Panc1 (cell line): ENCODE measurements around the gene NSUN6. TPM values are rescaled to one million over a fixed set of nuclear protein-coding genes. Genes with fewer than 3 reads are reported as not detected.
"Not testable (repeated sequence)": the region's sequence is repeated elsewhere in the genome, so short reads cannot be mapped to it uniquely, and the experiment has no call there.

Experiments
- ATAC-seq: fragments of 200-7000 bp; cut with Tn5 transposase; 2 replicates; pipeline ENCODE4 v1.9.1; 2020; ENCODE audit warnings: mild to moderate bottlenecking, moderate library complexity
- BruUV-seq: library from RNA; stranded (reverse); fragments of 400-500 nt; replicated peaks from 2 replicates; lab custom pipeline; 2021; lab: Mats Ljungman, UMichigan
- CTCF ChIA-PET: fragments of 300-600 bp; sonication (Branson Sonifier 250); formaldehyde crosslinking; loops from one replicate; lab custom pipeline; 2022; ENCODE audit warnings: antibody characterized with exemption; lab: Charles Lee
- POLR2A ChIA-PET: fragments of 300-600 bp; sonication (Branson Sonifier 250); formaldehyde crosslinking; loops from one replicate; lab custom pipeline; 2022; ENCODE audit warnings: antibody characterized with exemption; lab: Charles Lee
- DNase-seq: peaks from one replicate; pipeline ENCODE4 v3.0.0-alpha.2; 2010; ENCODE audit warnings: low read depth, low spot score
- H3K27ac ChIP-seq: 2 replicates; pipeline ENCODE4 v1.5.1; 2011; ENCODE audit warnings: mild to moderate bottlenecking, low read length, inconsistent platforms
- H3K27me3 ChIP-seq: fragments of 200-500 bp; sonication (Bioruptor generic); 2 replicates; pipeline ENCODE4 v1.6.0; 2014; ENCODE audit warnings: low read length, inconsistent platforms; ENCODE audit not compliant: control insufficient read depth, insufficient read depth
- H3K36me3 ChIP-seq: fragments of 200-500 bp; sonication (Bioruptor generic); 2 replicates; pipeline ENCODE4 v1.5.1; 2014; ENCODE audit warnings: inconsistent platforms, mild to moderate bottlenecking, low read length, moderate library complexity; ENCODE audit not compliant: control insufficient read depth, insufficient read depth
- H3K4me1 ChIP-seq: 2 replicates; pipeline ENCODE4 v1.5.1; 2011; ENCODE audit warnings: inconsistent platforms, mild to moderate bottlenecking, low read length, moderate library complexity; ENCODE audit not compliant: control insufficient read depth, insufficient read depth
- H3K4me3 ChIP-seq, 2 experiments: 2 replicates each; pipeline ENCODE4 v1.5.1; 2011 to 2012; ENCODE audit warnings: low read depth in 2 of 2, low read length in 2 of 2, mild to moderate bottlenecking in 2 of 2, inconsistent platforms in 1 of 2, moderate library complexity in 1 of 2
- H3K9me3 ChIP-seq: fragments of 200-500 bp; sonication (Bioruptor generic); 2 replicates; pipeline ENCODE4 v1.5.1; 2014; ENCODE audit warnings: low read depth, mild to moderate bottlenecking, inconsistent platforms, low read length, moderate library complexity; ENCODE audit not compliant: control insufficient read depth, insufficient read depth
- POLR2AphosphoS5 ChIP-seq: IDR thresholded peaks from 2 replicates; pipeline ENCODE4 v1.6.1; 2012; ENCODE audit warnings: mild to moderate bottlenecking, low read depth, low read length, moderate library complexity
- SIN3A ChIP-seq: IDR thresholded peaks from 2 replicates; pipeline ENCODE4 v1.6.1; 2012; ENCODE audit warnings: low read depth, mild to moderate bottlenecking, low read length, moderate library complexity, borderline replicate concordance; ENCODE audit not compliant: insufficient read depth
- TCF7L2 ChIP-seq: IDR thresholded peaks from 2 replicates; pipeline ENCODE4 v1.6.1; 2011; ENCODE audit warnings: mild to moderate bottlenecking, low read depth, low read length, inconsistent platforms
- in situ Hi-C: cut with HindIII; loops from 2 replicates; pipeline ENCODE4 v1.10.0; 2016; ENCODE audit warnings: low sequenced_read_pairs, low pct_unique_long_range_greater_than_20kb
- intact Hi-C: fragments of 100-400 bp; cut with micrococcal nuclease; formaldehyde crosslinking; loops from one replicate; pipeline ENCODE4 v1.10.0; 2022; ENCODE audit not compliant: unreplicated experiment
- total RNA-seq: library from RNA; stranded (reverse); gene quantifications from one replicate; pipeline ENCODE4 v1.2.1, GENCODE V29; 2021; ENCODE audit not compliant: unreplicated experiment
- TF ChIP-seq, protein P1 (sequence below): fragments of 450-650 bp; IDR thresholded peaks from 2 replicates; pipeline ENCODE4 v1.5.1; 2017; ENCODE audit warnings: mild to moderate bottlenecking
- TF ChIP-seq, protein P2 (sequence below), 2 experiments: IDR thresholded peaks; 2 replicates each; pipeline ENCODE4 v1.6.1; 2011 to 2012; ENCODE audit warnings: low read depth in 2 of 2, control low read depth in 1 of 2, low read length in 1 of 2, mild to moderate bottlenecking in 1 of 2, moderate library complexity in 1 of 2; ENCODE audit not compliant: insufficient read depth in 1 of 2

The NSUN6 gene
- total RNA-seq, 1 experiment from 2014 or later: 4.3 TPM

DNA sequence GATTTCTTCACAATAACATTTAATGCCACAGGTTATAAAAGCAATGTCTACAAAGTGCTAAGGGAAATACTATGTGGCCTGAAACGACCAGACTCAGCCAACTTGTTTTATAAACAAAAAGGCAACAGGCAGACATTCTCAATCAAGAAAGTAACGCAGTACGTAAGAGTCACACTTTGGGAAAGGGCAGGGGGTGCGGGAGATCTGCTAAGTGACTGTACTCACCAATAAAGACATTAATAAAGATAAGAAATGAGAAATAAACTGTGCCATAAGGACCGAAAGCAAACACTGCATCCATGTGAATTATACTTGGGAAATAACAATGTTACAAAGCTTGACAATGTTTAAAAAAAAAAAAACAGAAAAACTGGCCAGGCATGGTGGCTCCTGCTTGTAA is 25.5 kb downstream of the NSUN6 start:
- H3K36me3 ChIP-seq: no peaks in the 10 kb centered on the region
- no TSS peak for BruUV-seq
- no peaks in the 10 kb centered on the region for H3K9me3 ChIP-seq
- POLR2A ChIA-PET: interaction anchor here (0.6 kb wide), 1 partner anchor 247 kb away, joined by 3 read pairs; no protein-coding TSS in a partner anchor
- H3K4me1 ChIP-seq: no peaks in the 10 kb centered on the region
- TF ChIP-seq TCF7L2 (no peak), POLR2AphosphoS5 (no peak), SIN3A (no peak)
- TF ChIP-seq, protein P1, sequence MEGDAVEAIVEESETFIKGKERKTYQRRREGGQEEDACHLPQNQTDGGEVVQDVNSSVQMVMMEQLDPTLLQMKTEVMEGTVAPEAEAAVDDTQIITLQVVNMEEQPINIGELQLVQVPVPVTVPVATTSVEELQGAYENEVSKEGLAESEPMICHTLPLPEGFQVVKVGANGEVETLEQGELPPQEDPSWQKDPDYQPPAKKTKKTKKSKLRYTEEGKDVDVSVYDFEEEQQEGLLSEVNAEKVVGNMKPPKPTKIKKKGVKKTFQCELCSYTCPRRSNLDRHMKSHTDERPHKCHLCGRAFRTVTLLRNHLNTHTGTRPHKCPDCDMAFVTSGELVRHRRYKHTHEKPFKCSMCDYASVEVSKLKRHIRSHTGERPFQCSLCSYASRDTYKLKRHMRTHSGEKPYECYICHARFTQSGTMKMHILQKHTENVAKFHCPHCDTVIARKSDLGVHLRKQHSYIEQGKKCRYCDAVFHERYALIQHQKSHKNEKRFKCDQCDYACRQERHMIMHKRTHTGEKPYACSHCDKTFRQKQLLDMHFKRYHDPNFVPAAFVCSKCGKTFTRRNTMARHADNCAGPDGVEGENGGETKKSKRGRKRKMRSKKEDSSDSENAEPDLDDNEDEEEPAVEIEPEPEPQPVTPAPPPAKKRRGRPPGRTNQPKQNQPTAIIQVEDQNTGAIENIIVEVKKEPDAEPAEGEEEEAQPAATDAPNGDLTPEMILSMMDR: no peak
- TF ChIP-seq, protein P2, sequence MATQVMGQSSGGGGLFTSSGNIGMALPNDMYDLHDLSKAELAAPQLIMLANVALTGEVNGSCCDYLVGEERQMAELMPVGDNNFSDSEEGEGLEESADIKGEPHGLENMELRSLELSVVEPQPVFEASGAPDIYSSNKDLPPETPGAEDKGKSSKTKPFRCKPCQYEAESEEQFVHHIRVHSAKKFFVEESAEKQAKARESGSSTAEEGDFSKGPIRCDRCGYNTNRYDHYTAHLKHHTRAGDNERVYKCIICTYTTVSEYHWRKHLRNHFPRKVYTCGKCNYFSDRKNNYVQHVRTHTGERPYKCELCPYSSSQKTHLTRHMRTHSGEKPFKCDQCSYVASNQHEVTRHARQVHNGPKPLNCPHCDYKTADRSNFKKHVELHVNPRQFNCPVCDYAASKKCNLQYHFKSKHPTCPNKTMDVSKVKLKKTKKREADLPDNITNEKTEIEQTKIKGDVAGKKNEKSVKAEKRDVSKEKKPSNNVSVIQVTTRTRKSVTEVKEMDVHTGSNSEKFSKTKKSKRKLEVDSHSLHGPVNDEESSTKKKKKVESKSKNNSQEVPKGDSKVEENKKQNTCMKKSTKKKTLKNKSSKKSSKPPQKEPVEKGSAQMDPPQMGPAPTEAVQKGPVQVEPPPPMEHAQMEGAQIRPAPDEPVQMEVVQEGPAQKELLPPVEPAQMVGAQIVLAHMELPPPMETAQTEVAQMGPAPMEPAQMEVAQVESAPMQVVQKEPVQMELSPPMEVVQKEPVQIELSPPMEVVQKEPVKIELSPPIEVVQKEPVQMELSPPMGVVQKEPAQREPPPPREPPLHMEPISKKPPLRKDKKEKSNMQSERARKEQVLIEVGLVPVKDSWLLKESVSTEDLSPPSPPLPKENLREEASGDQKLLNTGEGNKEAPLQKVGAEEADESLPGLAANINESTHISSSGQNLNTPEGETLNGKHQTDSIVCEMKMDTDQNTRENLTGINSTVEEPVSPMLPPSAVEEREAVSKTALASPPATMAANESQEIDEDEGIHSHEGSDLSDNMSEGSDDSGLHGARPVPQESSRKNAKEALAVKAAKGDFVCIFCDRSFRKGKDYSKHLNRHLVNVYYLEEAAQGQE (IDR thresholded peaks at IDR 0.05; ENCODE audit: insufficient read depth in 1 of 2, low read depth in 2 of 2, low read length in 1 of 2): no peak
- H3K4me3 ChIP-seq: no peak overlapping the region
- no peak for ATAC-seq
- CTCF ChIA-PET: no interaction called here
- H3K27me3 ChIP-seq: no peaks in the 10 kb centered on the region
- H3K27ac ChIP-seq: no peak overlapping the region
- in situ Hi-C loops: no loop called here
- DNase-seq: no peak
- intact Hi-C loops: no loop called here

DNA sequence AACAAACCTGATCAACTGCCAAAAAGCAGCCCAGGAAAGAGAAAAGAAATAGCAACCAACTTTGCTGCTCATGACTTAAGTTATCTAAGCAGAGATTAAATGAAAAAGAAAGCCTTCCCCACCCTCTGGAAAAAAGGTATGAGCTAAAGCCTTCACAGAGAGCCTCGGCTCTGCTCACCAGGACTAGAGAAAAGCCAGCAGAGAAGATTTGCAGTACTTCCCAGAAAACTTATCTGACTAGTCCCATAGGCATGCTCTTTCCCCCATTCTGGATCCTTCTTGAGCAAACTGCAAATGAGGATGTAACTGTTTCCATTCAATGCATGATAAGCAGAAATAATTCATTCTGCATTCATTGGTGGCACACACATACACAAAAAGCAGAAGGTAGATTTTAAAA is 27.7 kb downstream of the NSUN6 start:
- H3K4me3 ChIP-seq, H3K9me3 ChIP-seq, BruUV-seq, ATAC-seq, H3K36me3 ChIP-seq, H3K27ac ChIP-seq, DNase-seq, H3K4me1 ChIP-seq, intact Hi-C loops, H3K27me3 ChIP-seq, in situ Hi-C loops, CTCF ChIA-PET, POLR2A ChIA-PET: not testable (repeated sequence)

DNA sequence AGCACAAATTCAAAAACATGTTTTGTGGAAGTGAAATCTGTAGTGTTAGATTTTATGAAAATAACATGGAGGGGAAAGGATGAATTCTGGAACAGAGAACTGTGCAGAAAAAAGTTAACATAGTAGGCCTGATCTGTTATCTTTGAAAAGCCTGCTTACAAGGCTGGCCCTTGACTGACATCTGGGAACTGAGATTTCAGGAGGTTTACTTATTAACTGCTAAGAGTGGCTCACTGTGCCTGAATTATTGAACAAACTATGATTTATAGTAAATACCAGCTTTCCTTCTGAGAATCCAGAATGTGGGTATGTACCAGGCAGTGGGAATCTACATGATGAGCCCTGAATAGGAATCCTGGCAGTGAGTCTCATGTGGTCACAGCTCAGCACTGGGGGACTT is 30.5 kb downstream of the NSUN6 start:
- Histone ChIP-seq H3K36me3 (no peaks in the 10 kb centered on the region), H3K4me1 (no peaks in the 10 kb centered on the region), H3K27me3 (no peaks in the 10 kb centered on the region), H3K27ac (no peak overlapping the region), H3K4me3 (no peak overlapping the region), H3K9me3 (no peaks in the 10 kb centered on the region)
- intact Hi-C loops (no loop called here), in situ Hi-C loops (no loop called here)
- TF ChIP-seq, protein P2 (IDR thresholded peaks at IDR 0.05; ENCODE audit: insufficient read depth in 1 of 2, low read depth in 2 of 2, low read length in 1 of 2): no peak
- TF ChIP-seq POLR2AphosphoS5 (no peak), SIN3A (no peak), TCF7L2 (no peak)
- TF ChIP-seq, protein P1: no peak
- DNase-seq (no peak), ATAC-seq (no peak)
- BruUV-seq: no TSS peak
- CTCF ChIA-PET: no interaction called here
- POLR2A ChIA-PET: no interaction called here
